T-cell (primary cell): ENCODE results near the gene HOXB7. TPM values are rescaled to one million over a fixed set of nuclear protein-coding genes. Genes with fewer than 3 reads are reported as not detected.

Source experiments
- ATAC-seq, 4 experiments: fragments of 200-7000 bp in 3 of 4; fragments of 150-1000 bp in 1 of 4; cut with Tn5 transposase; replicated peaks in 1 of 4; 1 replicate in 3 of 4; 2 replicates in 1 of 4; pipeline ENCODE4 v1.10.0; 2021; ENCODE audit warnings: moderate library complexity in 3 of 4, mild to moderate bottlenecking in 2 of 4, moderate number of reproducible peaks in 1 of 4
- CTCF ChIA-PET, 2 donors: fragments of 300-600 bp; sonication (Branson Sonifier 250); formaldehyde crosslinking; loops; one replicate each; lab custom pipeline; 2022; ENCODE audit warnings: antibody characterized with exemption in 2 of 2; lab: Charles Lee
- POLR2A ChIA-PET, 2 donors: fragments of 300-600 bp; sonication (Branson Sonifier 250); formaldehyde crosslinking; loops; one replicate each; lab custom pipeline; 2022; ENCODE audit warnings: antibody characterized with exemption in 2 of 2; lab: Charles Lee
- DNase-seq, 35 experiments: peaks; one replicate each; pipeline versions ENCODE4 v3.0.0 to v3.0.0-alpha.2; 2013 to 2023
- H3K27ac ChIP-seq: one replicate; pipeline ENCODE4 v1.5.1; 2013; ENCODE audit warnings: low read length
- H3K27me3 ChIP-seq, 2 experiments: replicated peaks in 1 of 2; 1 replicate in 1 of 2; 2 replicates in 1 of 2; pipeline versions ENCODE4 v1.6.1 to v1.7.0; 2013; ENCODE audit warnings: low read length in 1 of 2, mixed read lengths in 1 of 2; ENCODE audit not compliant: control insufficient read depth in 2 of 2, insufficient read depth in 2 of 2; ENCODE audit errors: extremely low read depth in 1 of 2
- H3K36me3 ChIP-seq, 2 donors: 1 replicate in 1 of 2; 2 replicates in 1 of 2; pipeline versions ENCODE4 v1.6.1 to v1.7.0; 2013; ENCODE audit warnings: low read length in 1 of 2; ENCODE audit not compliant: control insufficient read depth in 2 of 2, insufficient read depth in 1 of 2; ENCODE audit errors: extremely low read depth in 1 of 2
- H3K4me1 ChIP-seq, 2 experiments: 1 replicate in 1 of 2; 2 replicates in 1 of 2; pipeline versions ENCODE4 v1.6.1 to v1.7.0; 2013; ENCODE audit warnings: low read length in 2 of 2, mixed read lengths in 1 of 2; ENCODE audit not compliant: insufficient read depth in 2 of 2, control insufficient read depth in 1 of 2; ENCODE audit errors: extremely low read depth in 1 of 2
- H3K4me3 ChIP-seq, 2 donors: 1 replicate in 1 of 2; 2 replicates in 1 of 2; pipeline versions ENCODE4 v1.5.1 to v1.7.0; 2013; ENCODE audit warnings: mild to moderate bottlenecking in 2 of 2, low read length in 1 of 2, moderate library complexity in 1 of 2; ENCODE audit not compliant: control insufficient read depth in 1 of 2; ENCODE audit errors: extremely low read depth in 1 of 2
- H3K9me3 ChIP-seq: 2 replicates; pipeline ENCODE4 v1.7.0; 2013
- H3K27ac Mint-ChIP-seq, 2 donors: one replicate each; pipeline ENCODE4 v1.8.0; 2020 to 2021; ENCODE audit warnings: mild to moderate bottlenecking in 2 of 2, mixed read lengths in 2 of 2
- H3K27me3 Mint-ChIP-seq, 2 donors: one replicate each; pipeline ENCODE4 v1.8.0; 2021 to 2022; ENCODE audit warnings: mixed read lengths in 2 of 2
- H3K36me3 Mint-ChIP-seq: one replicate; pipeline ENCODE4 v1.8.0; 2021; ENCODE audit warnings: mixed read lengths
- H3K4me1 Mint-ChIP-seq, 3 donors: one replicate each; pipeline ENCODE4 v1.8.0; 2020 to 2022; ENCODE audit warnings: mixed read lengths in 3 of 3, mild to moderate bottlenecking in 1 of 3
- H3K4me3 Mint-ChIP-seq, 3 donors: one replicate each; pipeline ENCODE4 v1.8.0; 2020 to 2022; ENCODE audit warnings: mild to moderate bottlenecking in 3 of 3, mixed read lengths in 3 of 3, moderate library complexity in 3 of 3
- H3K9me3 Mint-ChIP-seq, 3 donors: one replicate each; pipeline ENCODE4 v1.8.0; 2020 to 2022; ENCODE audit warnings: mixed read lengths in 3 of 3
- WGBS: methylation state at CpG from one replicate; pipeline ENCODE4 v1.1.5; 2013; ENCODE audit warnings: missing lambda C conversion rate; ENCODE audit not compliant: insufficient coverage; 5-methylcytosine and 5-hydroxymethylcytosine counted together
- total RNA-seq, 35 experiments: library from RNA in 6 of 35; stranded (reverse) in 6 of 35; fragments of 120-200 nt in 1 of 35; gene quantifications; one replicate each; pipeline versions ENCODE4 v1.2.1 to v1.2.4 and lab custom pipeline; 2013 to 2026

Gene HOXB7
- total RNA-seq, 5 donors from 2014 or later (not counting 1 experiment from before 2014, with no cell fraction given) = 0.47 to 0.66 (median 0.60) TPM; not detected in 2

DNA sequence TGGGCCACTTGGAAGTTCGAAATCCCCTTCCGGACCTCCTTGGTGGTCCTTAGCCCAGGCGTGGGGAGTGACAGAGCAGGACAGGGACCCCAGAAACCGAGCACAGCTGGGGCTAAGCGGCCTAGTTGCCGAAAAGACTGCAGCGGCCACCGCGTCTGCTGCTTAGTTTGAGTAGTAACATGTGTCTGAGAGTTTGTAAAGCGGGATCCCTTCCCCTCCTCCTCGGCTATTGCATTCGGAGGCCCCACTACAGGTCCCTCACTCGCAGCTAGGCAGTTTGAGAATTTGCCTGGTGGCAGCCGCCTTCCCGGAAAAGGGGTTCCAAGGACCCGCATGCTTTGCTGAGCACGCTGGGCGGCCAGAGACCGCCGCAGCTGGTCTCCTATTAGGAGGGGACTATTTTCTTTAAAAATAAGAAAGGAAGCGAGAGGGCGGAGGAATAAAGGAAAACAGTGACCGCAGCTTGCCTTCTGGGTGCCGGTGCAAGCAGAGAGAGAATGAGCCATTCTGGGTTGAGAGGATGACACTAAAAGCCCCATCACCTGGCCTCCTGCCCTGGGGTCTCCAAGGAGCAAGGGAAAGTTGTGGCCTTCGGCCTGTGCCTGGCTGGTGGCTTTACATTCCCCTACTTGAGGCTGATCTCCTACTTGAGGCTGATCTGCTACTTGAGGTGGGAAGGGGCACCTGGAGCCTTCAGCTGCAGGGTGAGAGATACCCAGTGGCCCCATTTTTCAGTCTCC, 16.1 kb downstream of the HOXB7 start:
- no peaks in the 10 kb centered on the region for H3K9me3 ChIP-seq
- peaks cover 89 to 91% of the 10 kb centered on the region in 2 donors for H3K27me3 Mint-ChIP-seq

DNA sequence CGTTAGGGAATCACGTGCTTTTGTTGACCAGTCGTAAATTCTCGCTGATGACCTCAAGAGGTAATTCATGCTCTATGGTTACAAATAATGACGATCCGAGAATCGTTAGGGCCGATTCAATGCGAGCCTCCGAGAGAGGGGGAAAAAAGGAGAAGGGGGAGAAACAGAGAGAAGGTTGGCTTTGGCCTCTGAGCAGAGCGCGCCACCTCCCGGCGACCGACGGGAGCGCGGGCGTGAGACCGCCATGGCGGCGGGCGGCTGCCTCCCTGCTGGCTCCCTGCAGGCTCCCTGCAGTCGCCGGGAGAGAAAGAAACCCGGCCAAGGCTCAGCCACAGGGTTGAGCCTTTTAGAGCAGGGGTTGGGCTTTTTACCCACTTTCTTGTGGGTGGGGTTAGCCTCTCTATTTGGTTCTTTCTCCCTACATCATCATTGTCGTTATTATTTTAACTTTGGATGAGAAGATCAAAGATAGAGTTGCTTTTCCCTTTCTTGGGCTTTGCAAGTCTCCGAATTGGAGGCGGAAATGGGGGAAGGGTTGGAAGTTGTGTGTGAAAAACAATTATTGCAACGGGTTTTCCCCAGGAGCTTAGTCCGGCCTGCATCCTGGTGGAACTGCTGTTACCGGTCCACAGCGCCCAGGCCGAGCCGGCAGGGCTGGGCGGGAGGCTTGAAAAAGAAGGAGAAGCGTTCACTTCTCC, 16.8 kb downstream of the HOXB7 start:
- ChIA-PET CTCF (interaction anchor here (0.6 to 3.1 kb wide), 25 partner anchors 19 to 334 kb away, joined by 3 to 63 read pairs (median 4); partner anchors contain the start of gene HOXB8 (in 1 of the 2)), POLR2A (no interaction called here)
- H3K9me3 ChIP-seq = no peaks in the 10 kb centered on the region
- H3K4me3 Mint-ChIP-seq = peak overlapping the region; percentile 70 to 82 (median 76)
- H3K4me1 Mint-ChIP-seq = peaks cover 47 to 53% (median 48%) of the 10 kb centered on the region in 3 donors
- no peaks in the 10 kb centered on the region for H3K36me3 Mint-ChIP-seq
- DNase-seq (peak; percentile 52 to 90 (median 75)), ATAC-seq (peak; percentile 58 to 73 (median 64))
- peaks cover 3 to 92% of the 10 kb centered on the region in 2 experiments for H3K27me3 ChIP-seq
- peaks cover 87 to 88% of the 10 kb centered on the region in 2 donors for H3K27me3 Mint-ChIP-seq
- H3K36me3 ChIP-seq = no peaks in the 10 kb centered on the region
- H3K4me1 ChIP-seq = peaks cover 8 to 54% of the 10 kb centered on the region in 2 experiments
- no peak overlapping the region for H3K27ac Mint-ChIP-seq
- no peak overlapping the region for H3K27ac ChIP-seq
- 21% methylated on average over 32 of the region's 37 CpGs for WGBS
- H3K9me3 Mint-ChIP-seq = no peaks in the 10 kb centered on the region
- H3K4me3 ChIP-seq = peak overlapping the region; percentile 15 to 43

More for the DNA sequence above, 16.1 kb downstream of the HOXB7 start:
- no peak for DNase-seq
- no peaks in the 10 kb centered on the region for H3K9me3 Mint-ChIP-seq
- no peaks in the 10 kb centered on the region for H3K36me3 Mint-ChIP-seq
- H3K4me3 Mint-ChIP-seq = peak overlapping the region in 1 of 3 donors; percentile 82
- Histone ChIP-seq H3K27me3 (peaks cover 8 to 94% of the 10 kb centered on the region in 2 experiments), H3K27ac (no peak overlapping the region), H3K4me3 (no peak overlapping the region), H3K36me3 (no peaks in the 10 kb centered on the region), H3K4me1 (peaks cover 8 to 54% of the 10 kb centered on the region in 2 experiments)
- no peak for ATAC-seq
- peaks cover 46 to 53% (median 48%) of the 10 kb centered on the region in 3 donors for H3K4me1 Mint-ChIP-seq
- 78% methylated on average over 11 of the region's 25 CpGs for WGBS
- ChIA-PET POLR2A (no interaction called here), CTCF (interaction anchor here (0.7 to 3.1 kb wide), 5 partner anchors 21 to 331 kb away, joined by 3 to 63 read pairs (median 5); partner anchors contain the start of gene HOXB8 (in 1 of the 2))
- H3K27ac Mint-ChIP-seq = no peak overlapping the region

DNA sequence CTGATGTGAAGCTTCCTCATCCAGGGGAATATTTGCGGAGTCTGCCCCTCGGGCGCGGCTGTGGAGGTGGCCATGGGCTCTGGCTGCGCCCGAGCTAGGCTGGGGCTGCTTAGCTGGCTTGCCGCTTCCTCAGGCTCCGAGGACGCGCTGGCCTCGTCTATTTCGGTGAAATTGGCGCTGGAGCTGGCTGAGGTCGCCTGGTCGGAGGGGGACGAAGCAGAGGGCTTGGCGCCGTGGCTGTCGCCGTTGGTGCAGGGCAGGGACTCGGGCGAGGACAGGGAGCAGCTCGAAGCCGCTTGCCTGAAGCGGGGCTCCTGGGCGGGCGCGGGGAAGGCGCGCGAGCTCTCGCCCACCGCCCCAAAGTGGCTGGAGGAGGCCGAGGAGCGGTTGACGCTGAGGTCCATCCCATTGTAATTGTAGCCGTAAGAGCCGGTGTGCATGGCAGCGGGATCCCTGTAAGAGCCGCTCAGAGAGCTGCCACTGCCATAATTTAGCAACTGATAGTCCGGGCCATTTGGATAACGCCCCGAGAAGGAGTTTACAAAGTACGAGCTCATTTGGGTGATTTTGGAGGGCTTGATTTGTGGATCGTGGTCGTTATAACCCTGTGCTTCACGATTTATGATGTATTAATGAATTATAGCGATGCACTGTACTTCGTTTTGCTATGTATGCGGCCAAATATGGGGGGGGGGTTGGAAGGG, 17.5 kb downstream of the HOXB7 start, which contains the start of gene HOXB5:
HOXB5 (minus strand) TSS at position 654 of the 704 bp plus-strand sequence; CDS start at position 557, 97 bp downstream.
- ATAC-seq (peak in 3 of 4 experiments; percentile 21 to 37 (median 31)), DNase-seq (peak in 2 of 35 experiments; percentile 32 to 51)
- Histone ChIP-seq H3K36me3 (no peaks in the 10 kb centered on the region), H3K9me3 (no peaks in the 10 kb centered on the region), H3K27me3 (peaks cover under 1 to 88% of the 10 kb centered on the region in 2 experiments), H3K4me1 (peaks cover 5 to 51% of the 10 kb centered on the region in 2 experiments), H3K27ac (no peak within 1 kb of the TSS), H3K4me3 (peak within 1 kb of the TSS; percentile 43 to 68)
- peak within 1 kb of the TSS; percentile 70 to 82 (median 76) for H3K4me3 Mint-ChIP-seq
- ChIA-PET POLR2A (interaction anchor here (0.6 to 1.6 kb wide), 5 partner anchors 241 to 1753 kb away, joined by 3 to 5 read pairs (median 3); no protein-coding TSS in a partner anchor), CTCF (interaction anchor here (0.5 to 3.1 kb wide), 44 partner anchors 12 to 568 kb away, joined by 3 to 63 read pairs (median 4); partner anchors contain the start of genes HOXB6 (in 1 of the 2) and HOXB8 (in 1 of the 2))
- 2% methylated on average over 44 of the region's 50 CpGs for WGBS
- no peaks in the 10 kb centered on the region for H3K9me3 Mint-ChIP-seq
- no peaks in the 10 kb centered on the region for H3K36me3 Mint-ChIP-seq
- peaks cover 87 to 88% of the 10 kb centered on the region in 2 donors for H3K27me3 Mint-ChIP-seq
- H3K27ac Mint-ChIP-seq = no peak within 1 kb of the TSS
- peaks cover 41 to 46% (median 43%) of the 10 kb centered on the region in 3 donors for H3K4me1 Mint-ChIP-seq

DNA sequence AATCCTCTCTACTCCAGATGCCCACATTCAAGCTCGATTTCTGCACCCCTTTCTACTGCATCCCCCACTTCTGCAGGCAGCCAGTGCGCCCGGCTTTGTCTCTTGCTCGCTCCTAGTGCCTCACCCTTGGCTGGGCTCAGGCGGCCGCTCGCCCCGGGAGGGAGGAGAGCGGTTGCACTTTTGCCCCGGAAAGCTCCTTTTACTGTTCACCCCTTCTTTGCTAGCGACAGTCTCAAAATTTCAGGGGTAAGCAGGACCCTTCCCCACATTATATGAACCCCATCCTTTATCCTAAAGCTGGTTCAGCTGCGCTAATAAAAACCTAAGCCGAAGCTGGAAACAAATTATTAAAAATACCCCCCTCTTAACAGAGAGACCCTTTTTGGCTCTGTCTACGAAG, 18.2 kb downstream of the HOXB7 start:
- Histone ChIP-seq H3K4me1 (peaks cover 4 to 44% of the 10 kb centered on the region in 2 experiments), H3K4me3 (peak overlapping the region; percentile 43 to 68), H3K36me3 (no peaks in the 10 kb centered on the region), H3K9me3 (no peaks in the 10 kb centered on the region), H3K27me3 (peaks cover 0 to 87% of the 10 kb centered on the region in 2 experiments), H3K27ac (no peak overlapping the region)
- WGBS = 7% methylated on average over 8 of the region's 14 CpGs
- ATAC-seq (peak; percentile 32 to 46 (median 36)), DNase-seq (peak in 1 of 35 experiments; percentile 27)
- H3K27ac Mint-ChIP-seq = no peak overlapping the region
- peaks cover 35 to 39% (median 36%) of the 10 kb centered on the region in 3 donors for H3K4me1 Mint-ChIP-seq
- H3K9me3 Mint-ChIP-seq = no peaks in the 10 kb centered on the region
- H3K4me3 Mint-ChIP-seq = peak overlapping the region; percentile 70 to 82 (median 76)
- POLR2A ChIA-PET = interaction anchor here (0.5 to 1.6 kb wide), 4 partner anchors 139 to 1753 kb away, joined by 3 to 5 read pairs (median 4); no protein-coding TSS in a partner anchor
- no peaks in the 10 kb centered on the region for H3K36me3 Mint-ChIP-seq
- CTCF ChIA-PET = interaction anchor here (0.6 to 3.1 kb wide), 27 partner anchors 8 to 1331 kb away, joined by 3 to 63 read pairs (median 5); partner anchors contain the start of gene HOXB6 (in 1 of the 2)
- H3K27me3 Mint-ChIP-seq = peaks cover 87 to 88% of the 10 kb centered on the region in 2 donors

DNA sequence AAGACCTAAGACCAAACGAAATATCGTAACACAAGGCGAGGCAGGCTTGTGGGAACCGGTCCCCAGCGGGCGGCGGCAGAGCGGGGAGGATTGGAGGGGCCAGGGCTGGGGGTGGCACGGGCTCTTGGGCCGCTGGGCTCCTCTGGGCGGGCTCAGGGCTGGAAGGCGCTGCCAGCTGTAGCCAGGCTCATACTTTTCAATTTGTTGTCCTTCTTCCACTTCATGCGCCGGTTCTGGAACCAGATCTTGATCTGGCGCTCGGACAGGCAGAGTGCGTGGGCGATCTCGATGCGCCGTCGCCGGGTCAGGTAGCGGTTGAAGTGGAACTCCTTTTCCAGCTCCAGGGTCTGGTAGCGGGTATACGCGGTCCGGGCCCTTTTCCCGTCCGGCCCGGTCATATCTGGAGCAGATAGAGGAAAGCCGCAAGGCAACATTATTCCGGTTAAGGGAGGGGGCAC, 18.7 kb downstream of the HOXB7 start:
- Mint-ChIP-seq H3K27me3 (peaks cover 87 to 88% of the 10 kb centered on the region in 2 donors), H3K4me1 (peaks cover 32 to 36% (median 34%) of the 10 kb centered on the region in 3 donors), H3K27ac (no peak overlapping the region), H3K4me3 (peak overlapping the region in 1 of 3 donors; percentile 82), H3K36me3 (no peaks in the 10 kb centered on the region), H3K9me3 (no peaks in the 10 kb centered on the region)
- POLR2A ChIA-PET = interaction anchor here (0.5 to 1.6 kb wide), 2 partner anchors 139 to 240 kb away, joined by 3 to 5 read pairs; no protein-coding TSS in a partner anchor
- CTCF ChIA-PET = interaction anchor here (0.6 to 3.1 kb wide), 16 partner anchors 8 to 1331 kb away, joined by 3 to 63 read pairs (median 6); no protein-coding TSS in a partner anchor
- 47% methylated on average over 24 of the region's 33 CpGs for WGBS
- Histone ChIP-seq H3K4me3 (no peak overlapping the region), H3K27ac (no peak overlapping the region), H3K4me1 (peaks cover 4 to 39% of the 10 kb centered on the region in 2 experiments), H3K27me3 (peaks cover 0 to 87% of the 10 kb centered on the region in 2 experiments), H3K9me3 (no peaks in the 10 kb centered on the region), H3K36me3 (no peaks in the 10 kb centered on the region)
- ATAC-seq (no peak), DNase-seq (no peak)
